ENCODE measurements around the gene ZFX. TPM values are rescaled to one million over a fixed set of nuclear protein-coding genes. Genes with fewer than 3 reads are reported as not detected.

ZFX gene
- total and polyA plus RNA-seq, 2 of the 8 experiments (the other 6 are each of a cell fraction or from before 2014, with no cell fraction given) = 2.8 to 22.0 TPM

DNA sequence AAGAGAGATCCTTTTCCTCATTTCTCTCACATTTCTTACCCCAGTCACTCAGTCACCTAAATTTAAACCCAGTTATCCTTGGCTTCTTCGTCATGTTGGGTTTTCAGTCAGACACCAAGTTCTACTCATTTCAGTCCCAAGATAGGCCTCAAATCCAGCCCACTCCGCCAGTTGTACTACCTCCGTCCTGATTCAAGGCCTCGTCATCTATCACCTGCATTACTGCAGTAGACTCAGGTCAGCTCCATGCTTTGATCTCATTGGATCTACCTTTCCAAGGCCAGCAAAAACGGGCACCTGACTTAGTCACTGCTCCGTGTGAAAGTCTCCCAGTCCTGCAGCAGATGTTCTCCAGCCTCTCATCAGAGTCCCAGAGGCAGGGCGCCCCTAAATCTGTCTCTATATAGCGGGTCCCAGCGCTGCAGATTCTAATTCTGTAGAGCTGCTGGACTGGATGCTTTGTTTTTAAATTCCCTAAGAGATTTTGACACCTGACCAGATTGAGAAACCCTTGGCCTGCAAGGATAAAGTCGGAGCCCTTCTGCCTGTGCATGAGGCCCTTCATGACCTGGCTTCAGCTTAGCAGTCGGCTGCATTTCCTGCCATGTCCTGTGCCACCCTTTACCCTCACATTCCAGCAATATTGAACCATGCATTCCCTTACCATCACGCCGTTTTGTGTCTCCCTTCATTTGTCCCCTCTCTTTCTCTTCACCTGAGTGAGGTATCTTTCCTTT lies 53.7 kb downstream of the ZFX start:
- no peak overlapping the region for H3K27ac ChIP-seq (ENCODE audit: low read depth, low read length)
- no peak overlapping the region for H2AK5ac ChIP-seq (ENCODE audit: low read depth, low read length)
- H3K23ac ChIP-seq (ENCODE audit: insufficient read length) = no peak overlapping the region
- H3K79me1 ChIP-seq (ENCODE audit: low read depth, low read length) = no peaks in the 10 kb centered on the region
- peaks cover 0 to 10% of the 10 kb centered on the region in 2 experiments; a peak in 1 of 4 replicates for H3K79me2 ChIP-seq (ENCODE audit: control insufficient read depth in 1 of 2, insufficient read depth in 2 of 2, low read length in 2 of 2)
- H4K20me1 ChIP-seq (replicated peaks in 1 of 2; ENCODE audit: control insufficient read depth in 1 of 2, insufficient read depth in 2 of 2, low read length in 2 of 2) = no peaks in the 10 kb centered on the region
- H2BK15ac ChIP-seq (ENCODE audit: low read length) = no peak overlapping the region
- H3K27me3 ChIP-seq (replicated peaks in 1 of 4; ENCODE audit: control insufficient read depth in 3 of 4, extremely low read depth in 1 of 4, insufficient read depth in 3 of 4, low read length in 3 of 4) = no peaks in the 10 kb centered on the region
- FAIRE-seq (no peak), DNase-seq (ENCODE audit: low read depth in 1 of 2, low spot score in 2 of 2) (no peak)
- no peak overlapping the region for H4K8ac ChIP-seq (ENCODE audit: extremely low read depth, insufficient read depth, low read length)
- no peak overlapping the region for H2AFZ ChIP-seq (ENCODE audit: low read length)
- ChIA-PET CTCF (ENCODE audit: partially characterized antibody) (interaction anchor here (0.8 kb wide), 1 partner anchor 31 kb away, joined by 4 read pairs; no protein-coding TSS in a partner anchor), POLR2A (ENCODE audit: partially characterized antibody) (interaction anchor here (1.3 to 1.7 kb wide), 3 partner anchors 9 to 122 kb away, joined by 3 to 5 read pairs (median 4); no protein-coding TSS in a partner anchor)
- H4K91ac ChIP-seq (replicated peaks; ENCODE audit: insufficient read length, low read length) = no peak overlapping the region
- H3K9ac ChIP-seq (replicated peaks in 1 of 4; ENCODE audit: extremely low read depth in 1 of 4, low read depth in 3 of 4, low read length in 3 of 4) = no peak overlapping the region
- no peak overlapping the region for H3K18ac ChIP-seq (ENCODE audit: extremely low read depth, low read length)
- no peaks in the 10 kb centered on the region for H3K23me2 ChIP-seq (ENCODE audit: low read depth, low read length)
- TF ChIP-seq NANOG (IDR thresholded peaks at IDR 0.05; ENCODE audit: insufficient read depth, low read depth, low read length, poor library complexity, severe bottlenecking) = no peak
- TF ChIP-seq ASH2L (IDR thresholded peaks at IDR 0.05; ENCODE audit: low read length) = no peak
- no peak for TF ChIP-seq CBX8 (IDR thresholded peaks at IDR 0.05; ENCODE audit: borderline replicate concordance, low read depth, low read length)
- no peak for TF ChIP-seq SP2 (IDR thresholded peaks at IDR 0.05; ENCODE audit: low read length)
- TF ChIP-seq TBP (IDR thresholded peaks at IDR 0.05; ENCODE audit: low read depth, low read length) = no peak
- TF ChIP-seq CHD2 (IDR thresholded peaks at IDR 0.05; ENCODE audit: low read length) = no peak
- no peak overlapping the region for H3K4me2 ChIP-seq (ENCODE audit: insufficient read depth in 1 of 2, low read depth in 2 of 2, low read length in 2 of 2)
- no peaks in the 10 kb centered on the region for H3K4me1 ChIP-seq (replicated peaks in 1 of 4; ENCODE audit: control insufficient read depth in 3 of 4, insufficient read depth in 4 of 4, low read length in 3 of 4)
- no peak overlapping the region for H2BK120ac ChIP-seq (replicated peaks; ENCODE audit: low read depth, low read length)
- H3K4ac ChIP-seq (replicated peaks; ENCODE audit: insufficient read length, low read depth, low read length) = no peak overlapping the region
- WGBS, 2 experiments (ENCODE audit: extremely low coverage in 1 of 2, insufficient coverage in 1 of 2, insufficient read length in 1 of 2, insufficient replicate concordance in 2 of 2, low coverage in 1 of 2, low lambda C conversion rate in 2 of 2, missing lambda C conversion rate in 1 of 2) = 91% methylated on average over 12 of the region's 13 CpGs; no CpG with 5 or more reads in 1 of the 2 experiments
- H4K5ac ChIP-seq (ENCODE audit: insufficient read length, low read depth, low read length) = no peak overlapping the region
- H3K14ac ChIP-seq (ENCODE audit: insufficient read length) = no peak overlapping the region
- H2BK20ac ChIP-seq (ENCODE audit: low read length) = no peak overlapping the region
- peaks cover 0 to 10% (median 1%) of the 10 kb centered on the region in 4 experiments; a peak in 4 of 8 replicates for H3K36me3 ChIP-seq (ENCODE audit: control insufficient read depth in 2 of 4, insufficient read depth in 4 of 4, low read length in 3 of 4)
- no peak overlapping the region for H3K56ac ChIP-seq (replicated peaks; ENCODE audit: insufficient read length, low read depth, low read length)
- no peak overlapping the region for H2BK5ac ChIP-seq (ENCODE audit: low read depth, low read length)
- H3K4me3 ChIP-seq (ENCODE audit: extremely low read depth in 1 of 4, insufficient read depth in 2 of 4, low read depth in 3 of 4, low read length in 4 of 4) = no peak overlapping the region
- no peak overlapping the region for H2BK12ac ChIP-seq (ENCODE audit: low read depth, low read length)
- no peaks in the 10 kb centered on the region for H3K9me3 ChIP-seq (ENCODE audit: insufficient read depth in 2 of 2, low read depth in 1 of 2, low read length in 1 of 2)

Data from H1 (cell line).